HEK293 (cell line): Measurements from ENCODE around the gene GAPVD1.

Experiments used
- BCL11A ChIP-seq: fragments of 450-650 bp; formaldehyde crosslinking; IDR thresholded peaks from 2 replicates; pipeline ENCODE4 v1.5.1; 2016; ENCODE audit warnings: low read depth, missing biosample characterization, missing genetic modification characterization
- CTCF ChIP-seq: fragments of 450-650 bp; formaldehyde crosslinking; IDR thresholded peaks from 2 replicates; pipeline ENCODE4 v1.5.1; 2016; ENCODE audit warnings: missing biosample characterization, missing genetic modification characterization
- GLI2 ChIP-seq: fragments of 450-650 bp; formaldehyde crosslinking; IDR thresholded peaks from 2 replicates; pipeline ENCODE4; 2017; ENCODE audit warnings: missing biosample characterization, missing genetic modification characterization, low read depth, borderline replicate concordance
- HOXC10 ChIP-seq: sonication (generic); formaldehyde crosslinking; IDR thresholded peaks from 2 replicates; pipeline ENCODE4 v1.8.1; 2023; ENCODE audit warnings: mild to moderate bottlenecking, missing genetic modification reagents
- RBAK ChIP-seq: fragments of 450-650 bp; formaldehyde crosslinking; IDR thresholded peaks from 2 replicates; pipeline ENCODE4 v1.5.1; 2016; ENCODE audit warnings: missing biosample characterization, missing genetic modification characterization
- SP2 ChIP-seq: fragments of 450-650 bp; formaldehyde crosslinking; IDR thresholded peaks from 2 replicates; pipeline ENCODE4 v1.5.1; 2016; ENCODE audit warnings: missing biosample characterization, missing genetic modification characterization
- YY1 ChIP-seq: fragments of 450-650 bp; formaldehyde crosslinking; IDR thresholded peaks from 2 replicates; pipeline ENCODE4 v1.5.1; 2018; ENCODE audit warnings: missing biosample characterization, missing genetic modification characterization
- ZBTB11 ChIP-seq: fragments of 450-650 bp; formaldehyde crosslinking; conservative IDR thresholded peaks from 2 replicates; pipeline ENCODE4 v1.5.1; 2016; ENCODE audit warnings: low read depth, missing biosample characterization, missing genetic modification characterization
- ZBTB17 ChIP-seq: fragments of 450-650 bp; formaldehyde crosslinking; IDR thresholded peaks from 2 replicates; pipeline ENCODE4 v1.5.1; 2016; ENCODE audit warnings: missing biosample characterization, missing genetic modification characterization
- ZNF10 ChIP-seq: fragments of 450-650 bp; formaldehyde crosslinking; IDR thresholded peaks from 2 replicates; pipeline ENCODE4 v1.5.1; 2017; ENCODE audit warnings: missing biosample characterization, missing genetic modification characterization
- ZNF121 ChIP-seq: fragments of 450-650 bp; formaldehyde crosslinking; IDR thresholded peaks from 2 replicates; pipeline ENCODE4 v1.5.1; 2016; ENCODE audit warnings: missing biosample characterization, missing genetic modification characterization
- ZNF132 ChIP-seq: fragments of 450-650 bp; formaldehyde crosslinking; IDR thresholded peaks from 2 replicates; pipeline ENCODE4 v1.5.1; 2017; ENCODE audit warnings: missing biosample characterization, missing genetic modification characterization, borderline replicate concordance
- ZNF155 ChIP-seq: fragments of 450-650 bp; formaldehyde crosslinking; IDR thresholded peaks from 2 replicates; pipeline ENCODE4 v1.5.1; 2016; ENCODE audit warnings: missing biosample characterization, missing genetic modification characterization
- ZNF19 ChIP-seq: fragments of 450-650 bp; formaldehyde crosslinking; IDR thresholded peaks from 2 replicates; pipeline ENCODE4; 2016; ENCODE audit warnings: missing biosample characterization, missing genetic modification characterization, low read depth
- ZNF2 ChIP-seq: fragments of 450-650 bp; formaldehyde crosslinking; IDR thresholded peaks from 2 replicates; pipeline ENCODE4 v1.5.1; 2016; ENCODE audit warnings: missing biosample characterization, missing genetic modification characterization
- ZNF26 ChIP-seq: fragments of 450-650 bp; formaldehyde crosslinking; IDR thresholded peaks from 2 replicates; pipeline ENCODE4 v1.5.1; 2016; ENCODE audit warnings: missing biosample characterization, missing genetic modification characterization
- ZNF426 ChIP-seq: fragments of 450-650 bp; formaldehyde crosslinking; IDR thresholded peaks from 2 replicates; pipeline ENCODE4 v1.5.1; 2017; ENCODE audit warnings: missing biosample characterization, missing genetic modification characterization, mild to moderate bottlenecking, inconsistent platforms, moderate library complexity
- ZNF488 ChIP-seq: fragments of 450-650 bp; formaldehyde crosslinking; IDR thresholded peaks from 2 replicates; pipeline ENCODE4 v1.5.1; 2016; ENCODE audit warnings: missing biosample characterization, missing genetic modification characterization
- ZNF548 ChIP-seq: fragments of 450-650 bp; formaldehyde crosslinking; IDR thresholded peaks from 2 replicates; pipeline ENCODE4 v1.5.1; 2016; ENCODE audit warnings: missing biosample characterization, missing genetic modification characterization
- ZNF560 ChIP-seq: fragments of 450-650 bp; formaldehyde crosslinking; IDR thresholded peaks from 2 replicates; pipeline ENCODE4 v1.5.1; 2017; ENCODE audit warnings: missing biosample characterization, missing genetic modification characterization, borderline replicate concordance
- ZNF596 ChIP-seq: fragments of 450-650 bp; IDR thresholded peaks from 2 replicates; pipeline ENCODE4 v1.5.0; 2018; ENCODE audit warnings: missing biosample characterization, mild to moderate bottlenecking, missing genetic modification characterization, moderate library complexity
- ZNF629 ChIP-seq: fragments of 450-650 bp; formaldehyde crosslinking; IDR thresholded peaks from 2 replicates; pipeline ENCODE4 v1.5.1; 2017; ENCODE audit warnings: missing biosample characterization, missing genetic modification characterization
- ZNF658 ChIP-seq: fragments of 450-650 bp; formaldehyde crosslinking; IDR thresholded peaks from 2 replicates; pipeline ENCODE4; 2016; ENCODE audit warnings: missing biosample characterization, missing genetic modification characterization
- ZNF660 ChIP-seq: fragments of 450-650 bp; IDR thresholded peaks from 2 replicates; pipeline ENCODE4 v1.5.1; 2018; ENCODE audit warnings: missing biosample characterization, mild to moderate bottlenecking, missing genetic modification characterization
- ZNF692 ChIP-seq: fragments of 450-650 bp; formaldehyde crosslinking; IDR thresholded peaks from 2 replicates; pipeline ENCODE4 v1.5.1; 2016; ENCODE audit warnings: missing biosample characterization, missing genetic modification characterization
- ZNF701 ChIP-seq: fragments of 450-650 bp; formaldehyde crosslinking; IDR thresholded peaks from 2 replicates; pipeline ENCODE4 v1.5.1; 2016; ENCODE audit warnings: missing biosample characterization, missing genetic modification characterization
- ZSCAN18 ChIP-seq: fragments of 450-650 bp; formaldehyde crosslinking; IDR thresholded peaks from 2 replicates; pipeline ENCODE4 v1.5.1; 2016; ENCODE audit warnings: missing biosample characterization, missing genetic modification characterization

The GAPVD1 gene

GRCh38 chr9:125261501-125262293, at the start of gene GAPVD1 (continued):
- TF ChIP-seq ZNF26 (no peak), ZBTB17 (peak; percentile 57; the same call in 1 of the 2 replicates), ZNF692 (tag by site-specific recombination) (no peak; the same call in 1 of the 2 replicates), BCL11A (tag by site-specific recombination) (no peak), GLI2 (tag by site-specific recombination) (no peak), SP2 (tag by site-specific recombination) (peak; percentile 14; the same call in 1 of the 2 replicates), ZNF658 (tag by site-specific recombination) (no peak), ZNF2 (tag by site-specific recombination) (peak; percentile 30; the same call in 1 of the 2 replicates), ZNF132 (tag by site-specific recombination) (no peak), ZBTB11 (tag by site-specific recombination) (peak; percentile 95), ZNF10 (tag by site-specific recombination) (no peak), ZNF660 (tag by site-specific recombination) (no peak), ZNF488 (tag by site-specific recombination) (no peak), ZNF629 (tag by site-specific recombination) (0 out of 2 replicates have a peak, but pooled peaks have one; percentile 27), ZNF426 (tag by site-specific recombination) (no peak), ZNF560 (no peak), ZNF121 (tag by site-specific recombination) (no peak), YY1 (tag by site-specific recombination) (0 out of 2 replicates have a peak, but pooled peaks have one; percentile 41), ZSCAN18 (tag by site-specific recombination) (no peak), ZNF19 (tag by site-specific recombination) (no peak), ZNF155 (no peak), ZNF701 (tag by site-specific recombination) (no peak), HOXC10 (0 out of 2 replicates have a peak, but pooled peaks have one; percentile 63), ZNF548 (tag by site-specific recombination) (no peak), ZNF596 (tag by site-specific recombination) (no peak), RBAK (tag by site-specific recombination) (no peak), CTCF (tag by site-specific recombination) (peak; percentile 72)
